ENCODE measurements around the gene BRSK2. TPM values are rescaled to one million over a fixed set of nuclear protein-coding genes. Genes with fewer than 3 reads are reported as not detected.
"Not testable (repeated sequence)": the region's sequence is repeated elsewhere in the genome, so short reads cannot be mapped to it uniquely, and the experiment has no call there.

BRSK2 gene
- total and polyA plus RNA-seq, 4 donors: 14.1 to 106 (median 56.8) TPM

DNA sequence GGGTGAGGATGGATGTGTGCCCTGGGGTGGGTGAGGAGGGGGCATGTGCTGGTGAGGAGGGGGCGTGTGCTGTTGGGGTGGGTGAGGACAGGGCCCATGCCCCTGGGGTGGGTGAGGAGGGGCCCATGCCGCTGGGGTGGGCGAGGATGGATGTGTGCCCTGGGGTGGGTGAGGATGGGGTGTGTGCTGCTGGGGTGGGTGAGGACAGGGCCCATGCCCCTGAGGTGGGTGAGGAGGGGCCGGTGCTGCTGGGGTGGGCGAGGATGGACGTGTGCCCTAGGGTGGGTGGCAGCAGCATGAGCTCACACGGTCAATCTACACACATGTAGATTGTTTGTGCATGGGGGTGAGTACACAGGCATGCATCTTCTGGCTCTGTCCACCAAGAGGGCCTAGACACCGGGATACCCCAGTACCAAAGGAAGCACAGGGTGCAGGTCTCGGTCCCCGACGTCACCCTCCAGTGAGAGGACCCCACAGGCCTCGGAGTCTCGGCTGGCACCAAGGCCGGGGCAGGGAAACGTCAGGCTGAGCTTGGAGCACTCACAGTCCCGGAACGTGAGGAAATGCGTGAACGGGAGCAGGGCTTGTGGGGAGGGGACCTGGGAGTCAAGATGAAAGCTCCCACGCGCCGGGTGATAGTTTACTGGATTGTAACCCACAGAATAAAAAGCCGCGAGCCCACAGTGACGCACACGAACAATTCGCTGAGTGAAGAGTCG, 42.9 kb upstream of the BRSK2 start:
- no peak for DNase-seq (ENCODE audit: low read depth in 4 of 6, low spot score in 6 of 6)
- Histone ChIP-seq H3K4me1 (ENCODE audit: control insufficient read depth, insufficient read depth, low read length) (peaks cover 19% of the 10 kb centered on the region), H3K27ac (ENCODE audit: low read depth, low read length) (no peak overlapping the region), H3K27me3 (ENCODE audit: control insufficient read depth, insufficient read depth, low read length) (no peaks in the 10 kb centered on the region), H3K36me3 (ENCODE audit: control insufficient read depth, insufficient read depth, low read length) (no peaks in the 10 kb centered on the region), H3K4me3 (ENCODE audit: low read depth, low read length) (no peak overlapping the region), H3K9me3 (ENCODE audit: control insufficient read depth, insufficient read depth, low read length) (no peaks in the 10 kb centered on the region)
- 89% methylated on average over 28 of the region's 28 CpGs for WGBS (ENCODE audit: insufficient coverage)

DNA sequence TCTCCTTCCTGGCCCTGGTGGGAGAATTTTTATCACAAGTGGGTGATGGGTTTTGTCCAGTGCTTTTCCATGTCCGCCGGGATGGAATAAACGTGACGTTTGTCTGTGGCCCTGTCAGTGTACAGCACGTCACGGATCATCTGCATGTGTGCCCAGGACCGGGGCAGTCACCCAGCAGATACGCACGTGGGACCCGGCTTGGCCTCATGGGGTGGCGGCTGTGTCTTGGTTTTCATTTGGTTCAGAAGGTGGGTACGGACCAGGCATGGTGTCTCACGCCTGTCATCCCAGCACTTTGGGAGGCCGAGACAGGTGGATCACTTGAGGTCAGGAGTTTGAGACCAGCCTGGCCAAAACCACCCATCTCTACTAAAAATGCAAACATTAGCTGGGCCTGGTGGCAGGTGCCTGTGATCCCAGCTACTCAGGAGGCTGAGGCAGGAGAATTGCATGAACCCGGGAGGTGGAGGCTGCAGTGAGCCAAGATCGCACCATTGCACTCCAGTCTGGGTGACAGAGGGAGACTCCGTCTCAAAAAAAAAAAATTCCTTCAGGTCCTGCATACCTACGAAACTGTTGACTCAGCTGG, 42.2 kb upstream of the BRSK2 start:
- not testable (repeated sequence) for H3K27me3 ChIP-seq (ENCODE audit: control insufficient read depth, insufficient read depth, low read length); DNase-seq (ENCODE audit: low read depth in 4 of 6, low spot score in 6 of 6); H3K27ac ChIP-seq (ENCODE audit: low read depth, low read length); H3K4me3 ChIP-seq (ENCODE audit: low read depth, low read length); H3K36me3 ChIP-seq (ENCODE audit: control insufficient read depth, insufficient read depth, low read length); H3K9me3 ChIP-seq (ENCODE audit: control insufficient read depth, insufficient read depth, low read length)
- peaks cover 19% of the 10 kb centered on the region for H3K4me1 ChIP-seq (ENCODE audit: control insufficient read depth, insufficient read depth, low read length)
- 95% methylated on average over 15 of the region's 18 CpGs for WGBS (ENCODE audit: insufficient coverage)

DNA sequence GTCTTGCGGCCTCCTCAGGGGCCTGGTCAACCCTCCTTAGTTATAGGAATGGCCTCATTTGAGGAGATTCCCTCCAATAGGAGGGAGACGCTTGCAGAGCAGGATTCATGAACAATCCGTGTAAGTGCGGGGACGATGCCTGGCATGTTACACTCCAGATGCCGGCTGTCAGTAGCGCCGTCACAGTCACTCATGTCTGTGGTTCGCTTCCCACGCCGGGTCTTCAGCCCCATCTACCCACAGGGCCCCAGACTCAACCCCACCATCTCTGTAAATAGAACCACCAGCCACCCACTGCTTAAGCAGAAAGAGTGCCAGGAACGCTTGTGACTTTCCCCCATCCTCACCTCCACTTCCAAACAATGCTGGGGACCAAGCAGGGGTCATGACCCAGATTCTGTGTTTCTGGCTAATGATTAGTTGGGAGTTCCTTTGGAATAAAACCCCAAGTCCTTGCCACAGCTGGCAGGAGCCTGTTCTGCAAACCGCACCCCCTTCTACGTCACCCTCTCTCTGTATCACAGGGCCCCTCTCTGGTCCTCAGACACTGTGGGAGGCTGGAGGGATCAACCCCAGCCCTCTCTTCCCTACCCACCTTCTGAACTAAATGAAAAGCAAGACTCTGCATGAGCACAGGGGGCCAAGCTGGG, 41.5 kb upstream of the BRSK2 start:
- WGBS (ENCODE audit: insufficient coverage): 79% methylated on average over 12 of the region's 14 CpGs
- no peak overlapping the region for H3K4me3 ChIP-seq (ENCODE audit: low read depth, low read length)
- H3K9me3 ChIP-seq (ENCODE audit: control insufficient read depth, insufficient read depth, low read length): no peaks in the 10 kb centered on the region
- no peaks in the 10 kb centered on the region for H3K36me3 ChIP-seq (ENCODE audit: control insufficient read depth, insufficient read depth, low read length)
- peaks cover 19% of the 10 kb centered on the region for H3K4me1 ChIP-seq (ENCODE audit: control insufficient read depth, insufficient read depth, low read length)
- H3K27ac ChIP-seq (ENCODE audit: low read depth, low read length): no peak overlapping the region
- DNase-seq (ENCODE audit: low read depth in 4 of 6, low spot score in 6 of 6): no peak
- H3K27me3 ChIP-seq (ENCODE audit: control insufficient read depth, insufficient read depth, low read length): no peaks in the 10 kb centered on the region

DNA sequence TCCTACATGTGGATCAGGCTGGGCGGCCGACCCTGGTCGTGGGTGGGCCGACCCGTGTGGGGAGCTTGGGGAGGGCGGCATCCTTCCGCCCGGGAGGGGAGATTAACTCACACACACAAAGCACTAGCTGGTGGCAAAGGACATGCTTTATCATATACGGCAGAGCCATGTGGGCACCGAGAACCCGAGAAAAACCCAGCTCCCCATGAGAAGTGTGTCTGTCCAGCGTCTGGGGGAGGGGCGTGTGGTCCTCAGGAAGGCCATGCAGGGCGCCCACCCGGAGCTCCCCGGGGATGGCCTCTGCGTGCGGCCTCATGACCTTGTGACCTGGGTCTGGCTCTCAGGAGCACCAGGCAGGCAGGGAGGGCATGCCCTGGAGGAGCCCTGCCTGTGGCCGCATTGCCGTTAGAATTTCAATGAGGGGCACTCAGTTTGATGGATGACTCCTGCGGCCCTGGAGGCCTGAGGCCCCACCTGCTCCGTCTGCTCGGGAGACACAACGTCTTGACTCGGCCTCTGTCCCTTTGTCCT, 40.9 kb upstream of the BRSK2 start:
- Histone ChIP-seq H3K9me3 (ENCODE audit: control insufficient read depth, insufficient read depth, low read length) (no peaks in the 10 kb centered on the region), H3K36me3 (ENCODE audit: control insufficient read depth, insufficient read depth, low read length) (no peaks in the 10 kb centered on the region), H3K27ac (ENCODE audit: low read depth, low read length) (no peak overlapping the region), H3K4me1 (ENCODE audit: control insufficient read depth, insufficient read depth, low read length) (peaks cover 19% of the 10 kb centered on the region), H3K4me3 (ENCODE audit: low read depth, low read length) (no peak overlapping the region), H3K27me3 (ENCODE audit: control insufficient read depth, insufficient read depth, low read length) (no peaks in the 10 kb centered on the region)
- 28% methylated on average over 25 of the region's 25 CpGs for WGBS (ENCODE audit: insufficient coverage)
- DNase-seq (ENCODE audit: low read depth in 4 of 6, low spot score in 6 of 6): peak in 1 of 6 donors; percentile 40

DNA sequence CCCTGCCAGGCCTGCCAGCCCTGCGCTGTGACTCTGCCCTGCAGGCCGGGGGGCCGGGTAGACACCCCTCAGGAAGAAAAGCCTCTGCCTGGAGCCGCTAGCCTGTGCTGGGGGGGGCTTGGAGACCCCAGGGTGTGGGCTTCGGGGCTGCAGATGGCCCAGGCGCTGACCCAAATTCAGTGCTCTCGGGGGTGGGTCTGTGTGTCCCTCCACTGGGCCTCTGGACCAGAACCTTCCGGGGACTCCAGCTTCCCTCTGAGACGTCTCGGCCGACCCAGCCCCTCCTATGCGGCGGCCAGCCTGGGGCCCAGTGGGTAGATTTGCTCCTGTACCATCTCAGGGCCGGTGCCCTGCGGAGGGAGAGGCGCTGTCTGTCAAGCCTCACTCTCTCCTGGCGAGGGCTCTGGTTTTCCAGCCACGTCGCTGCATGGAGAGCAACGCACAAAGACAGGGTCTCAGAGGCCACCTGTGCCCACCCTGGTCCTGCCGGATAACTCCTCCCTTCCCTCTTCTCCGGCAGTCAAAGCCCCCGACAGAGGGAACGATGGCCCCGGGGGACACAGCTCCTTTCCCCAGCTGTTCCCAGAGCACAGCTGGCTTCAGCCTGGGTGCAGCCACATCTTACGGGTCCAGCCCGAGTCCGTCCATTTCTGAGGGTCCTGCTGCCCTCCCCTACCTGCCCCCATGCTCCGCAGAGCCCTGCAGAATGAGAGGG, 40.2 kb upstream of the BRSK2 start:
- Histone ChIP-seq H3K9me3 (ENCODE audit: control insufficient read depth, insufficient read depth, low read length) (no peaks in the 10 kb centered on the region), H3K4me1 (ENCODE audit: control insufficient read depth, insufficient read depth, low read length) (peaks cover 19% of the 10 kb centered on the region), H3K27ac (ENCODE audit: low read depth, low read length) (no peak overlapping the region), H3K4me3 (ENCODE audit: low read depth, low read length) (no peak overlapping the region), H3K36me3 (ENCODE audit: control insufficient read depth, insufficient read depth, low read length) (no peaks in the 10 kb centered on the region), H3K27me3 (ENCODE audit: control insufficient read depth, insufficient read depth, low read length) (no peaks in the 10 kb centered on the region)
- 43% methylated on average over 29 of the region's 29 CpGs for WGBS (ENCODE audit: insufficient coverage)
- peak in 1 of 6 donors; percentile 30 for DNase-seq (ENCODE audit: low read depth in 4 of 6, low spot score in 6 of 6)

DNA sequence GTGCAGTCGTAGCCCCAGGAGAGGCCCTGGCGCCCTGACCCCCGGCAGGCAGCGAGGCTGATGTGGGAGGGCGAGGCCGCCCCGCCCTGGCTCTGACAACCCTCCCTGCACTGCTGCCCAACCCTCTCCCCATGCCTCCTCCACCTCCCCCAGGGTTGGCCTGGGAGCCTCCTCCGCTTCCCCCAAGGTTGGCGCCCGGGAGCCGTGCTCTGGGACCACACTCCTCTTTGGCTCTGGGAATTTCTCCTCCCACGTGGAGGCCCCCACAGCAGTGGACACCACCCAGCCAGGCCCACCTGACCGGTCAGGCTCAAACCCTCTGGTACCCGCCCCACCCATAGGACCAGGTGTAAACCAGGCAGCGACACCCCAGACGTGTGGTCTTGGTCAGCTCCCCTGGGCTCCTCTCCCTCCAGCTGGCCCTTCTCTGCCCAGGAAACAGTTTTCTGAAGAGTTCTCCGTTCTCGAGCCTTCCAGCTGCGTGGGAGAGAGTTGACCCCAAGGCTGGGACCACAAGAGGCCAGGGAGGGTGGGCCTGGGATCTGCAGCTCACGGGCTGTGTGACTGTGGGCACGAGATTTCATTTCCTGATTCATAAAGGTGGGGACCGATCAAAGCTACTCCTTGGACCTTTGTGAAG, 39.5 kb upstream of the BRSK2 start:
- Histone ChIP-seq H3K4me3 (ENCODE audit: low read depth, low read length) (no peak overlapping the region), H3K36me3 (ENCODE audit: control insufficient read depth, insufficient read depth, low read length) (no peaks in the 10 kb centered on the region), H3K9me3 (ENCODE audit: control insufficient read depth, insufficient read depth, low read length) (no peaks in the 10 kb centered on the region), H3K27ac (ENCODE audit: low read depth, low read length) (no peak overlapping the region), H3K4me1 (ENCODE audit: control insufficient read depth, insufficient read depth, low read length) (peaks cover 19% of the 10 kb centered on the region), H3K27me3 (ENCODE audit: control insufficient read depth, insufficient read depth, low read length) (no peaks in the 10 kb centered on the region)
- no peak for DNase-seq (ENCODE audit: low read depth in 4 of 6, low spot score in 6 of 6)
- 73% methylated on average over 22 of the region's 22 CpGs for whole genome bisulfite sequencing (ENCODE audit: insufficient coverage)

DNA sequence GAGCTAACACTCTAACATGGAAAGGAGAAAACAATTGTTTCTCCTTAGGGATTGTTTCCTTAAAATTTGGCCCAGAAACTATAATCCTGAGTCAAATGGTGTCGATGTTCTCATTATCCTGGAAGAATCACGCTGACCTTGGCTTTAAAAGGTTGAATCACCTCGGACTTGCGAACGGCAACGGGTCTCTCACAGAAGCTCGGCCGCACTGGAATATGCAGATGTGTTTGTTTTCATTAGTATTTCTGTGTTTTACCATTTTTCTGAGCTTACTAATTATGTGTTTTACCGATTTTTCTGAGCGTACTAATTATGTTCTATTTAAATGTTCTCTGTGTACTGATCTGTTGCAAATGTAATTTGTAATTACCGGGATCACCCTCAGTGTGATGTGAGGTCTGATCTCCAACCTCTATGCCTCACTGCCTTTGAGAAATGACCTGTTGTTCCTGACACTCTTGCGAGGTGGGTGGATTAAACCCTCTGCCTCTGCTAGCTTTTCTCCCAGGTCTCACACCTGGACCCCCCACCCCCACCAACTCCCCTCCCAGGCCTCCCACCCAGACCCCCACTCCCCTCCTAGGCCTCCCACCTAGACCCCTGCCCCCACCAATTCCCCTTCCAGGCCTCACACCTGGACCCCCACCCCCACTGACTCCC, 38.3 kb upstream of the BRSK2 start:
- H3K27me3 ChIP-seq (ENCODE audit: control insufficient read depth, insufficient read depth, low read length): no peaks in the 10 kb centered on the region
- WGBS (ENCODE audit: insufficient coverage): 82% methylated on average over 2 of the region's 12 CpGs
- H3K36me3 ChIP-seq (ENCODE audit: control insufficient read depth, insufficient read depth, low read length): no peaks in the 10 kb centered on the region
- H3K4me1 ChIP-seq (ENCODE audit: control insufficient read depth, insufficient read depth, low read length): peaks cover 19% of the 10 kb centered on the region
- DNase-seq (ENCODE audit: low read depth in 4 of 6, low spot score in 6 of 6): no peak
- no peak overlapping the region for H3K27ac ChIP-seq (ENCODE audit: low read depth, low read length)
- no peak overlapping the region for H3K4me3 ChIP-seq (ENCODE audit: low read depth, low read length)
- no peaks in the 10 kb centered on the region for H3K9me3 ChIP-seq (ENCODE audit: control insufficient read depth, insufficient read depth, low read length)

DNA sequence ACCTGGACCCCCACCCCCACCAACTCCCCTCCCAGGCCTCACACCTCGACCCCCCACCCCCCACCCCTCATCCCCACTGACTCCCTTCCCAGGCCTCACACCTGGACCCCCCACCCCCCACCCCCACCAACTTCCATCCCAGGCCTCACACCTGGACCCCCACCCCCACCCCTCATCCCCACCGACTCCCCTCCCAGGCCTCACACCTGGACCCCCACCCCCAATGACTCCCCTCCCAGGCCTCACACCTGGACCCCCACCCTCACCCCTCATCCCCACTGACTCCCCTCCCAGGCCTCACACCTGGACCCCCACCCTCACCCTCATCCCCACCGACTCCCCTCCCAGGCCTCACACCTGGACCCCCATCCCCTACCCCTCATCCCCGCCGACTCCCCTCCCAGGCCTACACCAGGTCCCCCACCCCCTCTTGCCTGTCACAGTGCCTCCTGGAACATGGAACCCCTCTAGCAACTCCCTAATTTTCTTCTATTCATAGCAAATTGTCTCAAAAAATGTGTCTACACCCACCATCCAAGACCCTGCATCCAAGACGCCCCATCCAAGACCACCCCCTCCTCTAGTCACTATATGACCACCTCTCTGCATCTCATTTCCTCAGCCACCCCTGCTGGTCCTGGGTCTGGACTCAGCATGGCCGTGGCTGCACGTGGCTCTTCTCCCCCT, 36.9 kb upstream of the BRSK2 start:
- Histone ChIP-seq H3K27me3 (ENCODE audit: control insufficient read depth, insufficient read depth, low read length) (no peaks in the 10 kb centered on the region), H3K36me3 (ENCODE audit: control insufficient read depth, insufficient read depth, low read length) (no peaks in the 10 kb centered on the region), H3K27ac (ENCODE audit: low read depth, low read length) (no peak overlapping the region)

More for the DNA sequence above, 36.9 kb upstream of the BRSK2 start:
- 76% methylated on average over 3 of the region's 8 CpGs for WGBS (ENCODE audit: insufficient coverage)
- peaks cover 19% of the 10 kb centered on the region for H3K4me1 ChIP-seq (ENCODE audit: control insufficient read depth, insufficient read depth, low read length)
- H3K9me3 ChIP-seq (ENCODE audit: control insufficient read depth, insufficient read depth, low read length): no peaks in the 10 kb centered on the region
- DNase-seq (ENCODE audit: low read depth in 4 of 6, low spot score in 6 of 6): no peak
- H3K4me3 ChIP-seq (ENCODE audit: low read depth, low read length): no peak overlapping the region
